HEK293 (cell line): ENCODE data around the gene IGFBP5.

ENCODE experiments used
- CTCF ChIA-PET: fragments of 350-600 bp; formaldehyde crosslinking; extraction: SDS; loops from one replicate; lab custom pipeline; 2021; ENCODE audit warnings: antibody characterized with exemption; lab: Yijun Ruan, JAX
- POLR2A ChIA-PET: fragments of 300-600 bp; formaldehyde crosslinking; extraction: SDS; loops from one replicate; lab custom pipeline; 2020; ENCODE audit warnings: antibody characterized with exemption, inconsistent platforms; lab: Yijun Ruan, JAX
- H3K27ac ChIP-seq: fragments of 200-500 bp; sonication (Bioruptor generic); 2 replicates; pipeline ENCODE4 v1.5.1; 2014; ENCODE audit warnings: low read depth, low read length, control low read depth, inconsistent platforms; ENCODE audit errors: extremely low read depth
- H3K36me3 ChIP-seq, 2 experiments: fragments of 200-500 bp in 1 of 2; sonication (Bioruptor generic) in 1 of 2; 1 replicate in 1 of 2; 2 replicates in 1 of 2; pipeline ENCODE4 v1.5.1; 2014 to 2017; ENCODE audit warnings: inconsistent platforms in 2 of 2, low read length in 2 of 2; ENCODE audit not compliant: control insufficient read depth in 2 of 2, insufficient read depth in 1 of 2
- H3K4me1 ChIP-seq: fragments of 200-500 bp; sonication (Bioruptor generic); 2 replicates; pipeline ENCODE4 v1.5.1; 2014; ENCODE audit warnings: mild to moderate bottlenecking, low read length, inconsistent platforms; ENCODE audit not compliant: control insufficient read depth, insufficient read depth
- H3K4me3 ChIP-seq: 2 replicates; pipeline ENCODE4 v1.5.1; 2011; ENCODE audit warnings: low read depth, mild to moderate bottlenecking, control low read depth, low read length, moderate library complexity
- H3K9me3 ChIP-seq: fragments of 200-500 bp; sonication (Bioruptor generic); 2 replicates; pipeline ENCODE4 v1.5.1; 2014; ENCODE audit warnings: low read depth, low read length, inconsistent platforms; ENCODE audit not compliant: control insufficient read depth, insufficient read depth
- KLF10 ChIP-seq: fragments of 450-650 bp; IDR thresholded peaks from 2 replicates; pipeline ENCODE4 v1.5.1; 2018; ENCODE audit warnings: missing biosample characterization, mild to moderate bottlenecking, missing genetic modification characterization
- MZF1 ChIP-seq: fragments of 450-650 bp; formaldehyde crosslinking; IDR thresholded peaks from 2 replicates; pipeline ENCODE4 v1.5.1; 2017; ENCODE audit warnings: missing biosample characterization, missing genetic modification characterization, borderline replicate concordance
- RBAK ChIP-seq: fragments of 450-650 bp; formaldehyde crosslinking; IDR thresholded peaks from 2 replicates; pipeline ENCODE4 v1.5.1; 2016; ENCODE audit warnings: missing biosample characterization, missing genetic modification characterization
- REST ChIP-seq: fragments of 450-650 bp; formaldehyde crosslinking; IDR thresholded peaks from 2 replicates; pipeline ENCODE4 v1.5.1; 2016; ENCODE audit warnings: missing biosample characterization, missing genetic modification characterization
- WT1 ChIP-seq: fragments of 450-650 bp; formaldehyde crosslinking; IDR thresholded peaks from 2 replicates; pipeline ENCODE4 v1.5.1; 2016; ENCODE audit warnings: missing biosample characterization, missing genetic modification characterization
- ZFP37 ChIP-seq: fragments of 450-650 bp; formaldehyde crosslinking; IDR thresholded peaks from 2 replicates; pipeline ENCODE4 v1.5.1; 2016; ENCODE audit warnings: missing biosample characterization, missing genetic modification characterization
- ZNF148 ChIP-seq: fragments of 450-650 bp; formaldehyde crosslinking; IDR thresholded peaks from 2 replicates; pipeline ENCODE4 v1.5.0; 2017; ENCODE audit warnings: missing biosample characterization, missing genetic modification characterization, borderline replicate concordance
- ZNF16 ChIP-seq: fragments of 450-650 bp; formaldehyde crosslinking; IDR thresholded peaks from 2 replicates; pipeline ENCODE4 v1.5.1; 2016; ENCODE audit warnings: low read depth, missing biosample characterization, missing genetic modification characterization
- ZNF169 ChIP-seq: fragments of 450-650 bp; formaldehyde crosslinking; IDR thresholded peaks from 2 replicates; pipeline ENCODE4 v1.5.1; 2016; ENCODE audit warnings: missing biosample characterization, missing genetic modification characterization
- ZNF2 ChIP-seq: fragments of 450-650 bp; formaldehyde crosslinking; IDR thresholded peaks from 2 replicates; pipeline ENCODE4 v1.5.1; 2016; ENCODE audit warnings: missing biosample characterization, missing genetic modification characterization
- ZNF274 ChIP-seq, 2 experiments: fragments of 200-500 bp in 1 of 2; fragments of 450-650 bp in 1 of 2; sonication (Bioruptor generic) in 1 of 2; formaldehyde crosslinking in 1 of 2; IDR thresholded peaks; 2 replicates each; pipeline versions ENCODE4 v1.5.1 to v1.6.1; 2014 to 2016; ENCODE audit warnings: borderline replicate concordance in 1 of 2, inconsistent platforms in 1 of 2, low read length in 1 of 2, missing biosample characterization in 1 of 2, missing genetic modification characterization in 1 of 2
- ZNF510 ChIP-seq: fragments of 450-650 bp; formaldehyde crosslinking; IDR thresholded peaks from 2 replicates; pipeline ENCODE4 v1.5.1; 2018; ENCODE audit warnings: mild to moderate bottlenecking, missing genetic modification characterization, missing biosample characterization; ENCODE audit not compliant: insufficient replicate concordance
- ZNF664 ChIP-seq: fragments of 450-650 bp; formaldehyde crosslinking; IDR thresholded peaks from 2 replicates; pipeline ENCODE4 v1.5.1; 2016; ENCODE audit warnings: missing biosample characterization, missing genetic modification characterization

Gene IGFBP5

GRCh38 chr2:216624251-216624650 lies 71.1 kb downstream of the IGFBP5 start:
- no peak overlapping the region for H3K4me3 ChIP-seq
- POLR2A ChIA-PET: no interaction called here
- H3K4me1 ChIP-seq: no peaks in the 10 kb centered on the region; the same call in 1 of the 2 replicates
- no peak overlapping the region for H3K27ac ChIP-seq
- CTCF ChIA-PET: no interaction called here
- no peaks in the 10 kb centered on the region for H3K9me3 ChIP-seq
- no peaks in the 10 kb centered on the region for H3K36me3 ChIP-seq
- no peak for TF ChIP-seq ZNF16 (tag by site-specific recombination)
- no peak for TF ChIP-seq ZNF510 (tag by site-specific recombination)
- no peak for TF ChIP-seq ZNF2 (tag by site-specific recombination)
- TF ChIP-seq MZF1 (tag by site-specific recombination): no peak
- TF ChIP-seq ZFP37 (tag by site-specific recombination): no peak
- TF ChIP-seq RBAK (tag by site-specific recombination): no peak
- no peak for TF ChIP-seq WT1
- TF ChIP-seq ZNF274 (IDR thresholded peaks at IDR 0.05; ENCODE audit: low read length): no peak
- no peak for TF ChIP-seq ZNF274 (tag by site-specific recombination; IDR thresholded peaks at IDR 0.05; ENCODE audit: borderline replicate concordance)
- TF ChIP-seq ZNF169 (tag by site-specific recombination): no peak
- no peak for TF ChIP-seq ZNF148 (tag by site-specific recombination)
- TF ChIP-seq ZNF664 (tag by site-specific recombination): no peak
- TF ChIP-seq KLF10 (tag by site-specific recombination): no peak

- ChIA-PET CTCF (interaction anchor here (0.6 to 1.0 kb wide), 2 partner anchors 39 to 54 kb away, joined by 3 to 8 read pairs; no protein-coding TSS in a partner anchor), POLR2A (interaction anchor here (0.7 kb wide), 1 partner anchor 34 kb away, joined by 3 read pairs; no protein-coding TSS in a partner anchor)
- no peak overlapping the region for H3K27ac ChIP-seq
- H3K4me1 ChIP-seq: no peaks in the 10 kb centered on the region; the same call in 1 of the 2 replicates
- H3K4me3 ChIP-seq: no peak overlapping the region
- H3K9me3 ChIP-seq: no peaks in the 10 kb centered on the region
- TF ChIP-seq REST (tag by site-specific recombination): no peak
- TF ChIP-seq, all 188 proteins: peak for 0
- H3K36me3 ChIP-seq: no peaks in the 10 kb centered on the region
Measured at GRCh38 chr2:216622526-216622925, 72.8 kb downstream of the IGFBP5 start.
